Adrenal gland (tissue), 5 donors: ENCODE data around the gene WDR70.

ENCODE experiments used
- CTCF ChIP-seq, 6 experiments: fragments of 450-650 bp in 4 of 6; fragments of 200-600 bp in 2 of 6; sonication (generic) in 1 of 6; IDR thresholded peaks; 1 replicate in 5 of 6; 2 replicates in 1 of 6; pipeline versions ENCODE4 v1.5.1 to v1.8.0; 2016 to 2021; ENCODE audit warnings: antibody characterized with exemption in 6 of 6, mild to moderate bottlenecking in 2 of 6, moderate library complexity in 1 of 6
- POLR2A ChIP-seq, 2 donors: fragments of 450-650 bp; IDR thresholded peaks; one replicate each; pipeline ENCODE4 v1.6.1; 2017; ENCODE audit warnings: antibody characterized with exemption in 2 of 2, mild to moderate bottlenecking in 2 of 2, moderate library complexity in 1 of 2
- donor health status: DM: no; HTN: no; CAD: no.

- TF ChIP-seq CTCF (IDR thresholded peaks at IDR 0.05): no peak
- no peak for TF ChIP-seq POLR2A (IDR thresholded peaks at IDR 0.05)
These were observed 342.3 kb downstream of the WDR70 start for GRCh38 chr5:37721447-37721871.
